ENCODE results near the gene PTPRK.

The PTPRK gene

DNA sequence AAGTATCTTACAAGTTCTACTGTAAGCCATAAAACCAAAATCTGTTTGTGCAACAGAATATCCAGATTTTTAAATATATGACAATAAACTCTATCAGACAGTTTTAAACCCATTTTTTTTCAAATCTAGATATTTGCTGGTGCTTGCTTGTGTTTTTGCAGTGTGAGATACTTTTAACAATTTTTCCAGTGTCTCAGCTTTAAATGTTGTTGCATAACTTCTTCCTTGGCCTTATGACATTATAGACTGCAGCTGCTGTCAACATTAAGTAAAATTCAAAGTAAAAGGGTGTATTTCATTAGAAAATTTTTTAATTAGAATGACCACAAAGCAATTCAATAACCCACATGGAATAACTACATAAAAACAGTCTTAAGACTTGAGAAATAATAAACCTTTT lies 139.5 kb downstream of the PTPRK start:
- DNase-seq: no peak

GRCh38 chr6:128379577-128379976 lies 140.8 kb downstream of the PTPRK start:
- DNase-seq: no peak

- no peak for DNase-seq
These were observed 143.4 kb downstream of the PTPRK start for GRCh38 chr6:128376952-128377503.

DNA sequence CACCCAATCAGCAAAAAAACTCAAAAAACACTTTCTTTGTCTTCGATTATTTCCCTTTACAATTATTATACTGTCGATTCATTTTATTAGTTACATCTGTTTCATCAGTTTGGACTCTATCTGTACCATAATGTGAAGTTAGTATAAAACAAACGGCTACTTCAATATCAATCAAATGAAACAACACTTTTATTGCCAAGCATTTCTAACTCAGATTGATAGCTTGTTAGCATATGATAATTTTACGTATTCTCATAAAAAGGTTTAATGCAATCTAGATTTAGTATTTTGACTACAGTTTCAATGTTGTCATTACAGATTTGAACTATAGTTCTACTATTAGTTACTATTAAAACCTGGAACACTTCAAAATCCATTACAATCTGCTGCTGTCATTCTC lies 149.3 kb downstream of the PTPRK start:
- DNase-seq: no peak

GRCh38 chr6:128370072-128370471 lies 150.3 kb downstream of the PTPRK start:
- no peak for DNase-seq

- DNase-seq: no peak
These were observed 152.0 kb downstream of the PTPRK start for GRCh38 chr6:128368213-128368944.

- DNase-seq: no peak
These were observed 153.0 kb downstream of the PTPRK start for GRCh38 chr6:128367437-128367836.

GRCh38 chr6:128365520-128366160 lies 154.8 kb downstream of the PTPRK start:
- no peak for DNase-seq

DNA sequence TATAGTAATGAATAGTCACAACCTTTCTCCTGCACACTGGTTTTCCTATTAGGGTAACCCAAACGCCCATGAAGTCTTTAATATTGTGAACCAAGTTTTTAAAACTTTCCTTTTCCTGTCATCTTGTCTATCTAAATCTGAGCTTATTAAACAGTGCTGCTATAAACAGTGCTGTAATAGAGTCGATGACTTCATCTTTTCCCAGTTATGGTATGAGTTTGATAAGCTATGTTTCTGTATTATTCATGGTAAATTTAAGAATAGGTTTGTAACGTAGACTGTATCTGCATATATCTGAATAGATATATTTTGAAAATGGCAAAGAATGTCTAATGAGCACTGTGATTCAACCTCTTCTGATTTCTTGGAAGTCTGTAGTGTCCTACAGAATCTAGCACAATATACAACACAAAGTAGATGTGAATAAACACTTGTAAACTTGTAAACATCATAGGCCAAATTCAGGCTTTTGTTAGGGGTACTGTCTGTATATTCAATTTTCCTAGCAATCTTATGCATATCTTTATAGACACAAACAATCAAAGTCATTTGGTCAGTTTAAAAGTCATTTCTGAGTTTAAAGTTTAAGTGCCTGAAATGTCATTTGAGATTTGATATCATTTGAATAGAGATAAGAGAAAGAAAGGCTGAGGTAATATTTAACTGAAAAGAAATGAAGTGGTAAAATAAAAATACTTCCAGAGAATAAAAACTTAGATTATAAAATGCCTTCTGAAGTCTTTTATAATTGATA lies 155.5 kb downstream of the PTPRK start:
- DNase-seq: no peak

DNA sequence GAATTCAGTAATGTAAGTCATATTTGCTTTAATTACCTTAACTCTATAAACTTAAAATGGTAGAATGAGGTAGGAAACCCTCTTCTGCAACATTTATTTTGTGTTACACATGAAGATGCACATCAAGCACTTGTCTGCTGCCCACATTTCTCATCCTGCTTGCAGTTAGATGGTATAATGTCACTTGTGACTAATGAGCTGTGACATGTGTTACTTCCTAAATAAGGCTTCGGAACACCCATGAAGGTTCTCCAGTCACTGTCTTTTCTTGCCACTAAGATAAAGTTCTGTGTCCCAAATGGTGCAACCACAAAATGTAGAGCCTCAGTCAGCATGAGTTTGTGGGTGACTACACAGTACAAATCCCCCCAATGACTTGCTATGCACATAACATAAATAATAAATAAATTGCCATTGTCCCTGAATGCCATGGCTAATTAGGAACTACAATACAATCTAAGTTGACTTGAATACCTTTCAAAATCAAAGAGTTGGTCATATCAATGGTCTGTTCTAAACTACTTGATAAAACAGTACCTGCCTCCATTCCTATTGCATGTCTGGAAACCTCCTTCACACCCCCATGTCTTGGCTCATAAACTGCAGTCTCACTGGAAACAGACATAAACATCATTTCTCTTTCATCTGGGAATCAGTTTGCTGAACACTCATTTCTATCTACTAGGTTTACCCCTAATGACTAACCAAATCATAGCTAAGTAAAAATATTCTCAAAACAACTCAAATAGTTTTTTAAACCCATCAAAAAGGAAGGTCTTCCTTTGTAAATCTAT lies 157.2 kb downstream of the PTPRK start:
- DNase-seq: no peak

DNA sequence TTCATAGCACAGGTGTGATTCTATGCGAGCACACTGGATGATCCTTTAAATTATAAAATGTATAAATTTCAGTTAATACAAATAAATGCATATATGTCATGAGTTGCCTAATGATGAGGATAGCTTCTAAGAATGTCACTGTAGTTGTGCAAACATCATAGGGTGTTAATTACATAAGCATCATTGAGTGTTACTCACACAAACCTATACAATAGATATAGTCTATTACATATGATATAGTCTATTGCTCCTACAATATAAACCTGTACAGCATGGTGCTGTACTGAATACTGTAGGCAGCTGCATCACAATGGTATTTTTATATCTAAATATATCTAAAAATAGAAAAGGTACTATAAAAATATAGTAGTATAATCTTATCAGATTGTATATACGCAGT lies 159.0 kb downstream of the PTPRK start:
- DNase-seq: no peak

- no peak for DNase-seq
These were observed 162.1 kb downstream of the PTPRK start for GRCh38 chr6:128358244-128358776.

GRCh38 chr6:128357392-128358130 lies 162.8 kb downstream of the PTPRK start:
- DNase-seq: no peak

GRCh38 chr6:128352366-128352765 lies 168.0 kb downstream of the PTPRK start:
- DNase-seq: no peak

DNA sequence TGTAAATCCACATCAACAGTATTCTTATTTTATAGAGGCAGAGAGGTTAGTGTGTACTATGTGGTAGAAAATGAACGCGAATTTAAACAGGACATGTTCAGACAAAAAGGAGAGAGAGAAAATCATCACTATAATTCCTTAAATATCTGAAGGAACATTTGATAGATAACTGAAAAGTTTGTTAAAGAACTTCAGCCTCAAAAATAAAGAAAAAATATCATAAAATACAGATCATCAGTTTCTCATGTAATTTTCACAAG lies 169.2 kb downstream of the PTPRK start:
- DNase-seq: no peak

GRCh38 chr6:128350416-128351254 lies 169.8 kb downstream of the PTPRK start:
- DNase-seq: no peak

DNA sequence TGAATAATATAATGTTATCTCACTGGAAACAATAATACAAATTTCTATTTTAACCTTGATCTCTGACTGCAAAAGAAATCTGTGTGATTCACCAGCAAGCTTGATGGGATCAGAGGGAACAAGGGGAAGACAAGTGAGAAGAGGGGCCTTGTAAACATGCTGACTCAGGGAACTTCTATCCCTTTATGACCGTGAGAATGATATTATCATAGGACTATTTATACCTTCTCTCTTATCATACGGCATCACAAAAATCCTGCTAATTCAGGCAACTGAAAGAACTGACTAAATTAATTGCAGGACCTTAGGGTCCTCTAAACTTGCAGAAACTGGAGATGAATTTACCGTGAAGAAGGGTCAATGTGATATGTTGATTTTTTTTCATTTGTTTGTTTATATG lies 173.3 kb downstream of the PTPRK start:
- no peak for DNase-seq

DNA sequence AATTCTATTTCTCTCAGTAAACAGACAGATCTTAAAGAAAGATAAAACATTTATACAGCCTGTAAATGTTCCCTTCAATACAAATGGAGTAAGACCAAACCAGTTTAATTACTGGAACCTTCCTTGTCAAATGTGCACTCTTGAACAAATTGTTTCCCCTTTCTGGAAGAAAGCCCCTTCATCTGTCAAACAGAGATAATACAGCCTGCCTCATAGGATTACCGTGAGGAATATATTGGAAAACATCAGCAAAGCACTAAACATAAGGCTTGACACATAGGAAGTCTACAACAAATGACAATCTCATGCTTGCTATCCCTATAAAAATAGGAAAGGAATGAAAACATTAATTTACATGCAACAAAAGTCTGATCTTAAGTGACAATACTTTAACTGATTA lies 173.8 kb downstream of the PTPRK start:
- DNase-seq: no peak

- DNase-seq: no peak
These were observed 175.1 kb downstream of the PTPRK start for GRCh38 chr6:128345278-128345677.

DNA sequence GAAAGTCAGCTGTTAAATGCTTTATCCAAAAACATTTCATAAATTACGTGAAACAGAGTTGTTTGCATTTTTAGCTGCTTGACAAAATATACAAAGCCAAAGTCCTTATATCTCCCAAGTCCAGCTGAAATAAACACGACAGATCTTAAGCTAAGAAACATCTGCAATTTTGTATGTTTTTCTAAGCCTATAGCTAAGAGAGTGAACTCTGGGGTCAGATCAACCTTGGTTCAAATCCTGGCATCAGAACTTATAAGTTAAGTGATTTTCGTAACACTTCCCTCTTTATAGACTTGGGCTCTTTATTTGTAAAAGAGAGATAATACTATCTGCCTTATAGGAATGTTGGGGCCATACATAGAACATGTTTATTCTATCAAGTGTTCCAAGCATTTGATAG lies 176.7 kb downstream of the PTPRK start:
- DNase-seq: no peak

Measured in CD4-positive, alpha-beta T cell treated with Interleukin-17A for 1 hour (primary cell).